Measurements from ENCODE around the gene LRFN3. TPM values are rescaled to one million over a fixed set of nuclear protein-coding genes. Genes with fewer than 3 reads are reported as not detected.
A peak's percentile ranks its signal among the peaks of the same experiment; 100 is the strongest.
"Not testable (repeated sequence)": the region's sequence is repeated elsewhere in the genome, so short reads cannot be mapped to it uniquely, and the experiment has no call there.

LRFN3 gene
- total RNA-seq, 1 donor from 2014 or later: 36.0 TPM

DNA sequence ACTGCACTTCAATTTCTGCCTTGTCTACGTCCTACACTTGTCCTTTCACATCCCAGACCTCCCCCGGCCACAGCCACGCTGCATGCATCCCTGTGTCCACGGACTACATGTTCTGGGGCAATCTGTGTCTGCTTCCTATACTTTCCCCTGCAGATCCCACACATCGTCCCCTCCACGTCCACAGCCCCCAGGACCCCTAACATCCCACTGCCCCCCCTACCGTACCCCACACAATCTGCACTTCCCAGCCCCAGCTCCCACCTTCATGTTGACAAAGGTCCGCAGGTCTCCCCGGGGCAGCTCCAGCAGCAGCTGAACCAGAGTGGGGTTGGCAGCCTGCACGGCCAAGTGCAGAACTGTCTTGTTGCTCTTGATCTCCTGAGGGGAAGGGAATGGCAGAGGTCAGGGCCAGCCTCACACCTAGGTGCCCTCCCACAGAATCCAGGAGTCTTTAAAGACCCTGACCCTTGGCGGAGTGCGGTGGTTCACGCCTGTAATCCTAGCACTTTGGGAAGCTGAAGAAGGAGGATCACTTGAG is 46.0 kb upstream of the LRFN3 start:
- Mint-ChIP-seq H3K27ac (ENCODE audit: unreplicated experiment) (no peak overlapping the region), H3K4me1 (no peaks in the 10 kb centered on the region), H3K36me3 (ENCODE audit: low read depth) (peaks cover 6% of the 10 kb centered on the region), H3K9me3 (no peaks in the 10 kb centered on the region), H3K27me3 (ENCODE audit: low read depth) (no peaks in the 10 kb centered on the region), H3K4me3 (no peak overlapping the region)
- no peak for DNase-seq (ENCODE audit: low read depth, low spot score)
- TF ChIP-seq, protein P1, sequence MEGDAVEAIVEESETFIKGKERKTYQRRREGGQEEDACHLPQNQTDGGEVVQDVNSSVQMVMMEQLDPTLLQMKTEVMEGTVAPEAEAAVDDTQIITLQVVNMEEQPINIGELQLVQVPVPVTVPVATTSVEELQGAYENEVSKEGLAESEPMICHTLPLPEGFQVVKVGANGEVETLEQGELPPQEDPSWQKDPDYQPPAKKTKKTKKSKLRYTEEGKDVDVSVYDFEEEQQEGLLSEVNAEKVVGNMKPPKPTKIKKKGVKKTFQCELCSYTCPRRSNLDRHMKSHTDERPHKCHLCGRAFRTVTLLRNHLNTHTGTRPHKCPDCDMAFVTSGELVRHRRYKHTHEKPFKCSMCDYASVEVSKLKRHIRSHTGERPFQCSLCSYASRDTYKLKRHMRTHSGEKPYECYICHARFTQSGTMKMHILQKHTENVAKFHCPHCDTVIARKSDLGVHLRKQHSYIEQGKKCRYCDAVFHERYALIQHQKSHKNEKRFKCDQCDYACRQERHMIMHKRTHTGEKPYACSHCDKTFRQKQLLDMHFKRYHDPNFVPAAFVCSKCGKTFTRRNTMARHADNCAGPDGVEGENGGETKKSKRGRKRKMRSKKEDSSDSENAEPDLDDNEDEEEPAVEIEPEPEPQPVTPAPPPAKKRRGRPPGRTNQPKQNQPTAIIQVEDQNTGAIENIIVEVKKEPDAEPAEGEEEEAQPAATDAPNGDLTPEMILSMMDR (conservative IDR thresholded peaks at IDR 0.05): no peak

DNA sequence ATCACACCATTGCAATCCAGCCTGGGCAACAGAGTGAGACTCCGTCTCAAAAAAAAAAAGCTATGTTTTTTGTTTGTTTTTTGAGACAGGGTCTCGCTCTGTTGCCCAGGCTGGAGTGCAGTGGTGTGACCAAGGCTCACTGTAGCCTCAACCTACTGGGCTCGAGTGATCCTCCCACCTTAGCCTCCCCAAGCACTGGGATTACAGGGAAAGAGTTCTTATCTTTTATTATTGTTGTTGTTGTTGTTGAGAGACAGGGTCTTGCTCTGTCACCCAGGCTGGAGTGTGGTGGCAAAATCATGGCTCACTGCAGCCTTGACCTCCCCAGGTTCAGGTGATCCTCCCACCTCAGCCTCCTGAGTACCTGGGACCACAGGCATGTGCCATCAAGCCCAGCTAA is 44.4 kb upstream of the LRFN3 start:
- not testable (repeated sequence) for H3K27me3 Mint-ChIP-seq (ENCODE audit: low read depth); DNase-seq (ENCODE audit: low read depth, low spot score); H3K27ac Mint-ChIP-seq (ENCODE audit: unreplicated experiment); H3K36me3 Mint-ChIP-seq (ENCODE audit: low read depth); H3K4me3 Mint-ChIP-seq; H3K4me1 Mint-ChIP-seq; H3K9me3 Mint-ChIP-seq

DNA sequence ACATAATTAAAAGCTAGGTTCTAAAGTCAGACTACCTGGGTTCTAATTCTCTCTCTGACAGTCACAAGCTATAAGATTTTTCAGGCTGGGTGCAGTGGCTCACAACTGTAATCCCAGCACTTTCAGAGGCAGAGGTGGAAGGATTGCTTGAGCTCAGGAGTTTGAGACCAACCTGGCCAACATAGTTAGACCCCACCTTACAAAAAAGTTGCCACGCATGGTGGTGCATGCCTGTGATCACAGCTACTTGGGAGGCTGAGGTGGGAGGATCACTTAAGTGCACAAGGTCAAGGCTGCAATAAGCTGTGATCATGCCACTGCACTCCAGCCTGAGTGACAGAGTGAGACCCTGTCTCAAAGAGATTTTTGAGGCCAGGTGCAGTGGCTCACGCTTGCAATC is 41.8 kb upstream of the LRFN3 start:
- H3K27me3 Mint-ChIP-seq (ENCODE audit: low read depth): peaks cover 10% of the 10 kb centered on the region
- peaks cover 3% of the 10 kb centered on the region for H3K36me3 Mint-ChIP-seq (ENCODE audit: low read depth)
- no peak for DNase-seq (ENCODE audit: low read depth, low spot score)
- no peaks in the 10 kb centered on the region for H3K4me1 Mint-ChIP-seq
- H3K4me3 Mint-ChIP-seq: no peak overlapping the region
- no peak overlapping the region for H3K27ac Mint-ChIP-seq (ENCODE audit: unreplicated experiment)
- no peaks in the 10 kb centered on the region for H3K9me3 Mint-ChIP-seq
- TF ChIP-seq, protein P1 (conservative IDR thresholded peaks at IDR 0.05): no peak

DNA sequence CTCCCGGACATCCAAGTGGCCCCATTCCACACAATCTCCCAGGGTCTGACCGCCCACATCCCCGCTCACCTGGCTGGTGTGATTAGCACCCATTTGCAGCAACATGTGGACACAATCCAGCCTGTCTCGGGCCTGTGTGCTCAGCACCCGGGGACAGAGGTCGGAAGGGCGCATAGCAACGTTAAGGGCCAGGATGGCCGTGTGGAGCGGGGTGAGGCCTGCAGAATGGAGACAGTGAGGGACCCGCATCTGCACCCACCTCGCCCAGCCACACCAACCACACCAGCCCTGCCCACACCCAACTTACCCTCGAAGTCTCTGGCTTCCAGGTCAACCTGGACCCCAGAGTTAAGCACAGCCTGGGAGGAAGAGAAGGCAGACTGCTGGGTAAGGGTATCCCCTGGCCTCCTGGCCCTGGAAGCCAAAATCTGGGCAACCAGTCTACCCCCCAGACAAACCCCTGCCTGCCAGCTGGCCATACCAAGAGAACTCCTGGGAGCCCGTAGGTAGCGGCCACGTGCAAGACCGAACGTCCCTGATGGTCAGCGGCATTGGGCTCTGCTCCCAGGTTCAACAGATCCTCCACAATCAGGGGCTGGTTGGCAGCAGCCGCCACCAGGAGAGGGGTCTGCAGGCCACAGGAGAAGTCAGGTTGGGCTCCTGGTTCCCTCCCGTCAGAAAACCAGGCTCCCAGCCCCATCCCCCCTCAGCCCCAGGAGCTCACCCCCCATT is 40.1 kb upstream of the LRFN3 start:
- Mint-ChIP-seq H3K4me3 (no peak overlapping the region), H3K4me1 (no peaks in the 10 kb centered on the region), H3K9me3 (no peaks in the 10 kb centered on the region), H3K36me3 (ENCODE audit: low read depth) (no peaks in the 10 kb centered on the region), H3K27ac (ENCODE audit: unreplicated experiment) (no peak overlapping the region), H3K27me3 (ENCODE audit: low read depth) (peaks cover 16% of the 10 kb centered on the region)
- no peak for DNase-seq (ENCODE audit: low read depth, low spot score)
- TF ChIP-seq, protein P1 (conservative IDR thresholded peaks at IDR 0.05): no peak

DNA sequence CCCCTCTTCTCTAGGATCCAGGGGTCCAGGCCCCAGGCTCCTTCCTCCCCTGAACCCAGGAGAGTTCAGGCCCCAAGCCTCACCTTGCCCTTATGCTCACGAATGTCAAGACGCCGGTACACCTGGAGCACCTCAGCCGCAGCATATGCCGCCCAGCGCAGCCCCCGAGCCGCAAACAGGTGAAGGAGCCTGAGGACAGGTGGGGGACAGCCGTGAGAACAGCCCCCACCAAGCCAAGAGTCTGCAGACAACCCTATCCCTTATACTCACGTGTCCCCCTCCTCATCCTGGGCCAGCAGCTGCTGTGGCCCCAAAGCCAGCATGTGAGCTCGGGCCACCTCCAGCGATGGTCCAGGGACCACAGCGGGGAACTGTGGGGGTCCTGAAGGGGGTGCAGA is 39.5 kb upstream of the LRFN3 start:
- no peak overlapping the region for H3K27ac Mint-ChIP-seq (ENCODE audit: unreplicated experiment)
- no peaks in the 10 kb centered on the region for H3K4me1 Mint-ChIP-seq
- no peaks in the 10 kb centered on the region for H3K36me3 Mint-ChIP-seq (ENCODE audit: low read depth)
- no peak for DNase-seq (ENCODE audit: low read depth, low spot score)
- H3K4me3 Mint-ChIP-seq: no peak overlapping the region
- H3K9me3 Mint-ChIP-seq: no peaks in the 10 kb centered on the region
- TF ChIP-seq, protein P1 (conservative IDR thresholded peaks at IDR 0.05): no peak
- peaks cover 19% of the 10 kb centered on the region for H3K27me3 Mint-ChIP-seq (ENCODE audit: low read depth)

DNA sequence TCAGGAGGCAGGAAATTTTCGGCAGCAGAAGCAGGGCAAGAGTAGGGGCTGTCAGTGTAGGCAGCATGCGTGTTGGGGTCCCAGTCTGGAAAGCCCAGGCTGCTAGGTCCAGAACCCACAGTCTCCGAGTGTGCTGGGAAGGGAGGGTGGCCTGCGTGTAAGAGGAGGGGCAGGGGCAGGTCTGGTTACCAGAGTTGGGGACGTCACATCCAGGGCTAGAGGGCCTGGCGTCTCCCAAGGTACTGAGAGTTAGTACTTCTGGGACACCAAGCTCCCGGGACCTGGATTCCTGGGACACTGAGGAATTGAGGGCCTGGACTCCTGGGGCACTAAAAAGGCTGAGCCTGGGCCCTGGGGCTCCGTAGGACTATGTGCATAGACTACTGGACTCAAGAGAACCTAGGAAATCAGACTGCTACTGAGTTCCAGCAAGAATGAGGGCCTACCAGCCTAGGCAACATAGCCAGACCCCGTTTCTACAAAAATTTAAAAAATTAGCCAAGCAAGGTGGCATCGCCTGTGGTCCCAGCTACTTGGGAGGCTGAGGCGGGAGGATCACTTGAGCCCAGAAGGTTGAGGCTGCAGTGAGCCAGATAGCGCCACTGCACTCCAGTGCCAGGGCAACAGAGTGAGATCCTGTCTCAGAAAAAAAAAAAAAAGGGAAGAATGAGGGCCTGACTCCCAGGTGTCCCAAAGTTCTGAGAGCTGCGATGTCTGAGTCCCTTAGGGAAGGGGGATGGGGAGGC is 38.3 kb upstream of the LRFN3 start:
- peak overlapping the region; percentile 75 for H3K4me3 Mint-ChIP-seq
- no peaks in the 10 kb centered on the region for H3K4me1 Mint-ChIP-seq
- no peaks in the 10 kb centered on the region for H3K9me3 Mint-ChIP-seq
- TF ChIP-seq, protein P1 (conservative IDR thresholded peaks at IDR 0.05): no peak
- H3K27ac Mint-ChIP-seq (ENCODE audit: unreplicated experiment): no peak overlapping the region
- DNase-seq (ENCODE audit: low read depth, low spot score): no peak
- no peaks in the 10 kb centered on the region for H3K36me3 Mint-ChIP-seq (ENCODE audit: low read depth)
- H3K27me3 Mint-ChIP-seq (ENCODE audit: low read depth): peaks cover 31% of the 10 kb centered on the region

All from neural crest cell (in vitro differentiated cells).